H1 (cell line): ENCODE measurements around the gene NLRX1. TPM values are rescaled to one million over a fixed set of nuclear protein-coding genes. Genes with fewer than 3 reads are reported as not detected.
A peak's percentile ranks its signal among the peaks of the same experiment; 100 is the strongest.

Experiments
- CHD1 ChIP-seq: IDR thresholded peaks from 2 replicates; pipeline ENCODE4 v1.6.1; 2012; ENCODE audit warnings: low read depth, low read length, improper control_type of control experiment
- CREB1 ChIP-seq: IDR thresholded peaks from 2 replicates; pipeline ENCODE4 v1.6.1; 2012; ENCODE audit warnings: inconsistent platforms
- EGR1 ChIP-seq: IDR thresholded peaks from 2 replicates; pipeline ENCODE4 v1.6.1; 2011; ENCODE audit warnings: low read depth, low read length, borderline replicate concordance
- GABPA ChIP-seq: IDR thresholded peaks from 2 replicates; pipeline ENCODE4 v1.6.1; 2011; ENCODE audit warnings: mild to moderate bottlenecking, low read length, moderate library complexity, borderline replicate concordance; ENCODE audit not compliant: insufficient read depth
- HDAC2 ChIP-seq, 2 experiments: fragments of 300-600 bp in 1 of 2; sonication (generic) in 1 of 2; IDR thresholded peaks; 2 replicates each; pipeline ENCODE4 v1.6.1; 2011 to 2012; ENCODE audit warnings: low read depth in 2 of 2, low read length in 2 of 2, mild to moderate bottlenecking in 2 of 2, moderate library complexity in 2 of 2, borderline replicate concordance in 1 of 2, inconsistent platforms in 1 of 2
- KDM1A ChIP-seq: fragments of 200-600, 300-600 bp; sonication (generic); IDR thresholded peaks from 2 replicates; pipeline ENCODE4 v1.7.1; 2016; ENCODE audit warnings: mild to moderate bottlenecking, low read length, borderline replicate concordance
- NANOG ChIP-seq: IDR thresholded peaks from 2 replicates; pipeline ENCODE4 v1.6.1; 2011; ENCODE audit warnings: low read length, low read depth, mild to moderate bottlenecking, inconsistent platforms; ENCODE audit not compliant: insufficient read depth, poor library complexity, severe bottlenecking
- NRF1 ChIP-seq: IDR thresholded peaks from 2 replicates; pipeline ENCODE4 v1.6.1; 2011; ENCODE audit warnings: mild to moderate bottlenecking, low read depth, low read length, improper control_type of control experiment
- POU5F1 ChIP-seq: IDR thresholded peaks from 2 replicates; pipeline ENCODE4 v1.6.1; 2011; ENCODE audit warnings: low read depth, mild to moderate bottlenecking, low read length, moderate library complexity
- SIRT6 ChIP-seq: IDR thresholded peaks from one replicate; pipeline ENCODE4 v1.7.1; 2012; ENCODE audit warnings: low read length, inconsistent platforms
- SP2 ChIP-seq: IDR thresholded peaks from 2 replicates; pipeline ENCODE4 v1.6.1; 2012; ENCODE audit warnings: mild to moderate bottlenecking, low read length, inconsistent platforms
- SUZ12 ChIP-seq: fragments of 200-600 bp; sonication (generic); IDR thresholded peaks from 2 replicates; pipeline ENCODE4 v1.6.1; 2012; ENCODE audit warnings: mild to moderate bottlenecking, inconsistent platforms, low read length, moderate library complexity, mixed read lengths
- polyA plus RNA-seq, 7 experiments: library from polyadenylated mRNA; depleted of rRNA in 3 of 7; stranded (reverse) in 5 of 7; unstranded in 2 of 7; fragments of >200 nt in 5 of 7; fragments of 200-250 nt in 2 of 7; gene quantifications; 1 replicate in 5 of 7; 2 replicates in 1 of 7; 4 replicates in 1 of 7; pipeline versions ENCODE4 v1.2.1 to v1.2.3, GENCODE V29; 2011 to 2013; ENCODE audit warnings: missing spikeins in 2 of 7, mixed read lengths in 2 of 7
- total RNA-seq: library from RNA; stranded (reverse); fragmentation: NEBNext Ultra II Directional; extraction: Animal tissue kit (Norgen Biotek cat#: 25700); gene quantifications from 2 replicates; pipeline ENCODE4 v1.2.1, GENCODE V29; 2021
- TF ChIP-seq, protein P1 (sequence below): IDR thresholded peaks from 2 replicates; pipeline ENCODE4 v1.6.1; 2012; ENCODE audit warnings: low read length, inconsistent platforms

The NLRX1 gene
- total and polyA plus RNA-seq, 2 of the 8 experiments (the other 6 are each of a cell fraction or from before 2014, with no cell fraction given) = 13.2 to 18.6 TPM

DNA sequence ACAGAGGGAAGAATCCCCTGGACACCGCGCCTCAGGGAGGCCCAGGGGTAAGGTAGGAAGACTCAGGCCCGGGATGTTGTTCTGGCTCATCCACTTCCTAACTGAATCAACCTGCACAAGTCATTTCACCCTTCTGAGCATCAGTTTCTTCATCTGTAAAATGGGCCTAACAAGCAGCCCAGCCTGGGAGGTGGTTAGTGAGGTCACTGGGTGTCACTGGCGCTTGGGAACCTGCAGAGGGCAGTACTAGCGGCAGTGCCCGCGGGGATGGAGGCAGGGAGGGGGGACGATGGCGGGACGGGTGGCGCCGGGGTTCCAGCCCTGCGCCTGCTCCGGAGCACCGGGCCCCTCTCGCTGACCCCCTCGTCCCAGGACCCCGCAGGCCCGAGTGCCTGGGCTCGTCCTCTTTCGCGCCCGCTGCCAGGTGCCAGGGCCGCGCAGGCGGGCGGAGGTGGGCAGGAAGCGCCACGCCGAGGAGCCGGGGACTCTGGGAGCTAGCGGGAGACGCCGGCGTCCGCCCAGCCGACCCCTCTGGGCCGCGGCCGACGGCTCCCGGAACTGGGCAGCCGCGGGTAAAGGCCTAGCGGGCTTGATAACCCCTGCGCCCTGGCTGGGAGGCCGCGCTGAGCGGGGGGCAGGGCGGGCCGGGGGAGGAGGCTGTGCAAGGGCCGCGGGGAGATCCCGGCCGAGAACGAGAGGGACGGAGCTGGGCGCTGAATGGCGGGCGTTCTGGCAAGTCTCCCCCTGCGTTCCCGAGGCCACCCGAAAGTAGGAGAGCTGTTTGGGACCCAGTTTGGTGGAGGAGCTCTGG, at the start of gene NLRX1 (continued):
- peak; percentile 39 to 100; a peak in 2 of 4 replicates for TF ChIP-seq HDAC2 (IDR thresholded peaks at IDR 0.05; ENCODE audit: borderline replicate concordance in 1 of 2, low read depth in 2 of 2, low read length in 2 of 2)
- TF ChIP-seq GABPA = 0 out of 2 replicates have a peak, but pooled peaks have one; percentile 27
- no peak for TF ChIP-seq SIRT6
- TF ChIP-seq KDM1A = peak; percentile 100
- TF ChIP-seq NANOG = no peak
- TF ChIP-seq EGR1 = peak; percentile 11; the same call in 1 of the 2 replicates
- TF ChIP-seq, protein P1, sequence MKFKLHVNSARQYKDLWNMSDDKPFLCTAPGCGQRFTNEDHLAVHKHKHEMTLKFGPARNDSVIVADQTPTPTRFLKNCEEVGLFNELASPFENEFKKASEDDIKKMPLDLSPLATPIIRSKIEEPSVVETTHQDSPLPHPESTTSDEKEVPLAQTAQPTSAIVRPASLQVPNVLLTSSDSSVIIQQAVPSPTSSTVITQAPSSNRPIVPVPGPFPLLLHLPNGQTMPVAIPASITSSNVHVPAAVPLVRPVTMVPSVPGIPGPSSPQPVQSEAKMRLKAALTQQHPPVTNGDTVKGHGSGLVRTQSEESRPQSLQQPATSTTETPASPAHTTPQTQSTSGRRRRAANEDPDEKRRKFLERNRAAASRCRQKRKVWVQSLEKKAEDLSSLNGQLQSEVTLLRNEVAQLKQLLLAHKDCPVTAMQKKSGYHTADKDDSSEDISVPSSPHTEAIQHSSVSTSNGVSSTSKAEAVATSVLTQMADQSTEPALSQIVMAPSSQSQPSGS = peak; percentile 93
- no peak for TF ChIP-seq POU5F1
- no peak for TF ChIP-seq SP2
- TF ChIP-seq CREB1 = peak; percentile 89
- no peak for TF ChIP-seq SUZ12
- no peak; the same call in 1 of the 2 replicates for TF ChIP-seq NRF1
- TF ChIP-seq CHD1 = no peak
